ENCODE results near the gene JPT1.

GRCh38 chr17:75147878-75148546 is 6.3 kb downstream of the JPT1 start:
- TF ChIP-seq, protein P1, sequence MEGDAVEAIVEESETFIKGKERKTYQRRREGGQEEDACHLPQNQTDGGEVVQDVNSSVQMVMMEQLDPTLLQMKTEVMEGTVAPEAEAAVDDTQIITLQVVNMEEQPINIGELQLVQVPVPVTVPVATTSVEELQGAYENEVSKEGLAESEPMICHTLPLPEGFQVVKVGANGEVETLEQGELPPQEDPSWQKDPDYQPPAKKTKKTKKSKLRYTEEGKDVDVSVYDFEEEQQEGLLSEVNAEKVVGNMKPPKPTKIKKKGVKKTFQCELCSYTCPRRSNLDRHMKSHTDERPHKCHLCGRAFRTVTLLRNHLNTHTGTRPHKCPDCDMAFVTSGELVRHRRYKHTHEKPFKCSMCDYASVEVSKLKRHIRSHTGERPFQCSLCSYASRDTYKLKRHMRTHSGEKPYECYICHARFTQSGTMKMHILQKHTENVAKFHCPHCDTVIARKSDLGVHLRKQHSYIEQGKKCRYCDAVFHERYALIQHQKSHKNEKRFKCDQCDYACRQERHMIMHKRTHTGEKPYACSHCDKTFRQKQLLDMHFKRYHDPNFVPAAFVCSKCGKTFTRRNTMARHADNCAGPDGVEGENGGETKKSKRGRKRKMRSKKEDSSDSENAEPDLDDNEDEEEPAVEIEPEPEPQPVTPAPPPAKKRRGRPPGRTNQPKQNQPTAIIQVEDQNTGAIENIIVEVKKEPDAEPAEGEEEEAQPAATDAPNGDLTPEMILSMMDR (IDR thresholded peaks at IDR 0.05; ENCODE audit: insufficient read depth, low read length), result no peak
- no peak for TF ChIP-seq GABPA (IDR thresholded peaks at IDR 0.05; ENCODE audit: low read depth)
